IMR-90 (cell line): ENCODE data around the gene KIF13A. TPM values are rescaled to one million over a fixed set of nuclear protein-coding genes. Genes with fewer than 3 reads are reported as not detected.

Experiments used
- ATAC-seq: fragments of 200-7000 bp; cut with Tn5 transposase; 2 replicates; pipeline ENCODE4 v1.9.1; 2020; ENCODE audit warnings: low read depth, mild to moderate bottlenecking, moderate library complexity
- BruUV-seq: library from RNA; stranded (reverse); fragments of 400-500 nt; replicated peaks from 2 replicates; lab custom pipeline; 2021; lab: Mats Ljungman, UMichigan
- CTCF ChIA-PET: fragments of 300-600 bp; formaldehyde crosslinking; extraction: SDS; loops from one replicate; lab custom pipeline; 2021; ENCODE audit warnings: antibody characterized with exemption; lab: Yijun Ruan, JAX
- POLR2A ChIA-PET: fragments of 300-600 bp; sonication (Branson Sonifier 250); formaldehyde crosslinking; loops from one replicate; lab custom pipeline; 2022; ENCODE audit warnings: antibody characterized with exemption; ENCODE audit not compliant: unreplicated experiment; lab: Charles Lee
- DNase-seq: peaks from one replicate; pipeline ENCODE4 v3.0.0; 2013
- H2AFZ ChIP-seq: replicated peaks from 2 replicates; pipeline ENCODE3; 2013; ENCODE audit warnings: low read length, mild to moderate bottlenecking; ENCODE audit not compliant: poor library complexity
- H2AK5ac ChIP-seq: 2 replicates; pipeline ENCODE4 v1.6.1; 2013; ENCODE audit warnings: low read depth, low read length, inconsistent platforms
- H2AK9ac ChIP-seq: replicated peaks from 2 replicates; pipeline ENCODE3; 2013; ENCODE audit warnings: mild to moderate bottlenecking, low read depth, low read length, moderate library complexity; ENCODE audit not compliant: poor library complexity
- H2BK120ac ChIP-seq: 2 replicates; pipeline ENCODE4 v1.6.1; 2013; ENCODE audit warnings: low read depth, low read length, inconsistent platforms
- H2BK15ac ChIP-seq: 3 replicates; pipeline ENCODE4 v1.6.1; 2013; ENCODE audit warnings: low read depth, low read length, inconsistent platforms
- H2BK20ac ChIP-seq: 2 replicates; pipeline ENCODE4 v1.6.1; 2013; ENCODE audit warnings: low read depth, mild to moderate bottlenecking, inconsistent platforms, low read length, moderate library complexity
- H2BK5ac ChIP-seq: 2 replicates; pipeline ENCODE4 v1.6.1; 2013; ENCODE audit warnings: mild to moderate bottlenecking, low read depth, low read length, inconsistent platforms; ENCODE audit not compliant: poor library complexity, severe bottlenecking
- H3K14ac ChIP-seq: replicated peaks from 2 replicates; pipeline ENCODE4 v1.6.1; 2013; ENCODE audit warnings: low read depth, low read length, inconsistent platforms
- H3K18ac ChIP-seq: 2 replicates; pipeline ENCODE4 v1.6.1; 2013; ENCODE audit warnings: low read depth, low read length, control low read depth
- H3K23ac ChIP-seq: 2 replicates; pipeline ENCODE4 v1.6.1; 2013; ENCODE audit warnings: low read depth, low read length, inconsistent platforms
- H3K27ac ChIP-seq: 2 replicates; pipeline ENCODE4 v1.5.1; 2013; ENCODE audit warnings: mild to moderate bottlenecking, control low read depth, low read length; ENCODE audit not compliant: insufficient read depth
- H3K27me3 ChIP-seq: 2 replicates; pipeline ENCODE4 v1.6.1; 2013; ENCODE audit warnings: low read length; ENCODE audit not compliant: control insufficient read depth, insufficient read depth
- H3K36me3 ChIP-seq: 2 replicates; pipeline ENCODE4 v1.6.1; 2013; ENCODE audit warnings: low read length, mixed read lengths; ENCODE audit not compliant: control insufficient read depth, insufficient read depth
- H3K4ac ChIP-seq: 2 replicates; pipeline ENCODE4 v1.6.1; 2013; ENCODE audit warnings: low read depth, low read length, inconsistent platforms
- H3K4me1 ChIP-seq: 2 replicates; pipeline ENCODE4 v1.6.1; 2013; ENCODE audit warnings: low read length, mixed read lengths; ENCODE audit not compliant: control insufficient read depth, insufficient read depth
- H3K4me2 ChIP-seq: 2 replicates; pipeline ENCODE4 v1.6.1; 2013; ENCODE audit warnings: low read depth, mild to moderate bottlenecking, control low read depth, low read length, moderate library complexity
- H3K4me3 ChIP-seq: 2 replicates; pipeline ENCODE4 v1.5.1; 2013; ENCODE audit warnings: low read depth, mild to moderate bottlenecking, control low read depth, low read length, moderate library complexity; ENCODE audit not compliant: insufficient read depth
- H3K56ac ChIP-seq: 2 replicates; pipeline ENCODE4 v1.6.1; 2013; ENCODE audit warnings: low read length, inconsistent platforms; ENCODE audit not compliant: insufficient read depth; ENCODE audit errors: extremely low read depth
- H3K79me1 ChIP-seq, 2 experiments: 2 replicates each; pipeline ENCODE4 v1.6.1; 2013; ENCODE audit warnings: low read length in 2 of 2, inconsistent platforms in 1 of 2, low read depth in 1 of 2
- H3K9ac ChIP-seq: 2 replicates; pipeline ENCODE4 v1.6.1; 2013; ENCODE audit warnings: low read depth, low read length, control low read depth
- H3K9me1 ChIP-seq: 2 replicates; pipeline ENCODE4 v1.6.1; 2013; ENCODE audit warnings: low read length, inconsistent platforms; ENCODE audit not compliant: insufficient read depth
- H3K9me3 ChIP-seq: 2 replicates; pipeline ENCODE4 v1.6.1; 2013; ENCODE audit warnings: low read length; ENCODE audit not compliant: control insufficient read depth, insufficient read depth
- H4K20me1 ChIP-seq: 2 replicates; pipeline ENCODE4 v1.6.1; 2013; ENCODE audit warnings: low read length, inconsistent platforms; ENCODE audit not compliant: insufficient read depth
- H4K5ac ChIP-seq: 2 replicates; pipeline ENCODE4 v1.6.1; 2013; ENCODE audit warnings: mild to moderate bottlenecking, low read depth, low read length, control low read depth
- H4K8ac ChIP-seq, 2 experiments: 2 replicates each; pipeline ENCODE4 v1.6.1; 2013; ENCODE audit warnings: low read depth in 2 of 2, low read length in 2 of 2, control low read depth in 1 of 2, inconsistent platforms in 1 of 2
- H4K91ac ChIP-seq: 2 replicates; pipeline ENCODE4 v1.6.1; 2013; ENCODE audit warnings: low read depth, low read length, inconsistent platforms; ENCODE audit not compliant: insufficient read depth
- BHLHE40 ChIP-seq: fragments of 150-350 bp; IDR thresholded peaks from 2 replicates; pipeline ENCODE4 v1.6.1; 2016; ENCODE audit warnings: mild to moderate bottlenecking, low read depth, low read length
- CEBPB ChIP-seq: IDR thresholded peaks from 2 replicates; pipeline ENCODE4 v1.6.1; 2012; ENCODE audit warnings: low read depth, low read length, improper control_type of control experiment
- CTCF ChIP-seq: conservative IDR thresholded peaks from 2 replicates; pipeline ENCODE4 v1.5.1; 2012; ENCODE audit warnings: mild to moderate bottlenecking, low read depth, low read length, improper control_type of control experiment
- ELK1 ChIP-seq: fragments of 150-350 bp; IDR thresholded peaks from 2 replicates; pipeline ENCODE4 v1.6.1; 2016; ENCODE audit warnings: low read depth, mild to moderate bottlenecking, low read length, moderate library complexity, borderline replicate concordance
- FOS ChIP-seq: fragments of 150-350 bp; IDR thresholded peaks from 2 replicates; pipeline ENCODE4 v1.6.1; 2016; ENCODE audit warnings: low read depth, low read length
- MAFK ChIP-seq: IDR thresholded peaks from 2 replicates; pipeline ENCODE4 v1.6.1; 2012; ENCODE audit warnings: low read depth, low read length, improper control_type of control experiment
- MAZ ChIP-seq: IDR thresholded peaks from 2 replicates; pipeline ENCODE4 v1.6.1; 2012; ENCODE audit warnings: low read depth, mild to moderate bottlenecking, low read length, improper control_type of control experiment, moderate library complexity, borderline replicate concordance
- MXI1 ChIP-seq: IDR thresholded peaks from 2 replicates; pipeline ENCODE4 v1.6.1; 2012; ENCODE audit warnings: low read depth, mild to moderate bottlenecking, low read length, moderate library complexity, borderline replicate concordance
- RAD21 ChIP-seq: IDR thresholded peaks from 2 replicates; pipeline ENCODE4 v1.6.1; 2012; ENCODE audit warnings: low read length, improper control_type of control experiment
- RCOR1 ChIP-seq: IDR thresholded peaks from 2 replicates; pipeline ENCODE4 v1.6.1; 2012; ENCODE audit warnings: mild to moderate bottlenecking, low read length, improper control_type of control experiment; ENCODE audit not compliant: insufficient replicate concordance
- RFX5 ChIP-seq: IDR thresholded peaks from 2 replicates; pipeline ENCODE4 v1.8.0; 2012; ENCODE audit warnings: low read depth, mild to moderate bottlenecking, low read length, moderate library complexity
- SMC3 ChIP-seq: fragments of 150-350 bp; IDR thresholded peaks from 2 replicates; pipeline ENCODE4 v1.6.1; 2016; ENCODE audit warnings: low read depth, mild to moderate bottlenecking, antibody characterized with exemption, low read length, moderate library complexity
- USF2 ChIP-seq: fragments of 150-350 bp; IDR thresholded peaks from 2 replicates; pipeline ENCODE4 v1.6.1; 2017; ENCODE audit warnings: mild to moderate bottlenecking, antibody characterized with exemption, low read length, low read depth
- WGBS, 2 experiments: methylation state at CpG; one replicate each; pipeline versions ENCODE4 v1.1.5 to v1.1.7; 2013; ENCODE audit warnings: missing lambda C conversion rate in 2 of 2; ENCODE audit not compliant: insufficient read length in 1 of 2; ENCODE audit errors: extremely low coverage in 2 of 2; 5-methylcytosine and 5-hydroxymethylcytosine counted together
- dilution Hi-C: fragments of 300-500 bp; cut with HindIII; formaldehyde crosslinking; loops from one replicate; pipeline ENCODE4 v1.14.3; 2018; ENCODE audit warnings: low sequenced_read_pairs; ENCODE audit not compliant: unreplicated experiment
- in situ Hi-C: fragments of 300-500 bp; cut with MboI; formaldehyde crosslinking; loops from 3 replicates; pipeline ENCODE4 v1.14.3; 2019; ENCODE audit warnings: low sequenced_read_pairs, inconsistent platforms, mixed read lengths
- intact Hi-C: fragments of 100-400 bp; cut with micrococcal nuclease; formaldehyde crosslinking; loops from 2 replicates; pipeline ENCODE4 v1.10.0; 2022
- polyA plus RNA-seq, 3 experiments: library from polyadenylated mRNA; depleted of rRNA; stranded (reverse); fragments of >200 nt; gene quantifications; 2 replicates each; pipeline ENCODE4 v1.2.3, GENCODE V29; 2012; ENCODE audit warnings: low replicate concordance in 1 of 3
- total RNA-seq: library from RNA; depleted of rRNA; stranded (reverse); fragments of >200 nt; gene quantifications from 2 replicates; pipeline ENCODE4 v1.2.3, GENCODE V29; 2012

KIF13A gene
- total and polyA plus RNA-seq, 2 of the 4 experiments (the other 2 are of a cell fraction): 23.3 to 51.8 TPM

GRCh38 chr6:17884498-17885478 is 102.6 kb downstream of the KIF13A start:
- H3K9me3 ChIP-seq: no peaks in the 10 kb centered on the region
- H2AK9ac ChIP-seq: no peak overlapping the region
- no peak overlapping the region for H2AK5ac ChIP-seq
- H3K18ac ChIP-seq: no peak overlapping the region
- in situ Hi-C loops: no loop called here
- peaks cover 19% of the 10 kb centered on the region for H3K9me1 ChIP-seq
- ChIA-PET CTCF (no interaction called here), POLR2A (no interaction called here)
- no peak overlapping the region for H2BK20ac ChIP-seq
- H3K56ac ChIP-seq: no peak overlapping the region
- no TSS peak for BruUV-seq
- H3K4me3 ChIP-seq: no peak overlapping the region
- H3K4me2 ChIP-seq: no peak overlapping the region
- DNase-seq (peak; percentile 19), ATAC-seq (peak; percentile 61)
- no peak overlapping the region for H4K5ac ChIP-seq
- H4K20me1 ChIP-seq: no peaks in the 10 kb centered on the region; the same call in 1 of the 2 replicates
- dilution Hi-C loops: no loop called here
- H4K8ac ChIP-seq: no peak overlapping the region
- no peak overlapping the region for H2BK5ac ChIP-seq
- H3K27me3 ChIP-seq: no peaks in the 10 kb centered on the region
- peaks cover 6% of the 10 kb centered on the region for H3K4me1 ChIP-seq
- H3K14ac ChIP-seq: peak overlapping the region; percentile 46; the same call in 1 of the 2 replicates
- peaks cover 14 to 68% of the 10 kb centered on the region in 2 experiments; a peak in 3 of 4 replicates for H3K79me1 ChIP-seq
- intact Hi-C loops: no loop called here
- no peak overlapping the region for H2BK15ac ChIP-seq
- H4K91ac ChIP-seq: no peak overlapping the region
- H3K9ac ChIP-seq: no peak overlapping the region
- peak overlapping the region; percentile 43; the same call in 1 of the 2 replicates for H3K23ac ChIP-seq
- no peaks in the 10 kb centered on the region; the same call in 1 of the 2 replicates for H3K36me3 ChIP-seq
- no CpG with 5 or more reads among the region's 4 CpGs for WGBS, 2 experiments
- H3K27ac ChIP-seq: no peak overlapping the region
- no peak for TF ChIP-seq RFX5
- TF ChIP-seq SMC3: no peak
- no peak for TF ChIP-seq RAD21
- TF ChIP-seq MAFK: no peak
- no peak for TF ChIP-seq CTCF
- TF ChIP-seq MAZ: no peak
- TF ChIP-seq CEBPB: no peak
- TF ChIP-seq BHLHE40: no peak
- TF ChIP-seq MXI1: no peak
- TF ChIP-seq RCOR1: no peak
- TF ChIP-seq FOS: no peak
- TF ChIP-seq USF2: no peak
- no peak for TF ChIP-seq ELK1
- H2AFZ ChIP-seq: no peak overlapping the region
- H3K4ac ChIP-seq: no peak overlapping the region; the same call in 1 of the 2 replicates
- H2BK120ac ChIP-seq: no peak overlapping the region
